NCI-H1436 (cell line): ENCODE results near the gene HPDL.
"Not testable (repeated sequence)": the region's sequence is repeated elsewhere in the genome, so short reads cannot be mapped to it uniquely, and the experiment has no call there.

ENCODE experiments used
- DNase-seq: peaks from one replicate; lab custom pipeline; 2025; lab: John Stamatoyannopoulos, UW

The HPDL gene

DNA sequence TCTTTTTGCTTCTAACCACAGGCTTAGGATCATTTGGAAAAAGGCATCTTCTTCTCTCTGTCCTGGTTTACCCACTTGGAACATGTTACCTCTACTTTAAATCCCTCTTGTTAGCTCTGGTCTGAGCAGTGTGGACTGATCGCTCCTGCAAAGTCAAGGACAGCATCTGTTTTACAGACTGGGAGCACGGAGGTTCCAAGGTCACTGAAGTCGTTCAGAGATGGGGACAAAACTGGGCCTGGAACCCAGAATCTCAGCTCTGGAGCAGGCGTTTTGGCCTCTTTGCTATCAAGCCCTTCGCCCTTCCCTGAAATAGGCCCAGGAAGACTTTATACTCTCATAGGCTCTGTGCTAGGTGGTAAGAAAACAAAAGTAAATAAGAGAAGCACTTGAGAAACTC is 24.8 kb downstream of the HPDL start:
- no peak for DNase-seq

DNA sequence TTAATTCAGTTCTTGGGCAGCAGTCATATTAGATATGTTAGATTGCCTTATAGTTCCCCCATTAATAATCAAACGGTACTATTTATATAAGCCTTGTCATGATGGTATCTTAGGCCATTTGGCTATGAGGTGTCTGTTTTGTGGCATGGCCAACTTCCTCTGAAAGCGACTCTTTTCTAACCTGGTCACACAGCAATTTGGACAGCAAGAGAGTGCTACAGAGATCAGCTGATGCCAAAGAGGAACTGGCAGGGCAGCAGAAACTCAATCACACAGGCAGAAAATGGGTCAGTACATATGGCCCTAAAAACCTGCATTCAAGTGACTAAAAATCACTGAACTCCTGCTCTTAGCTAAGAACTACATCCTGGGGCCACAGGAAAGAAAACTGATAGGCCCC is 27.0 kb downstream of the HPDL start:
- no peak for DNase-seq

DNA sequence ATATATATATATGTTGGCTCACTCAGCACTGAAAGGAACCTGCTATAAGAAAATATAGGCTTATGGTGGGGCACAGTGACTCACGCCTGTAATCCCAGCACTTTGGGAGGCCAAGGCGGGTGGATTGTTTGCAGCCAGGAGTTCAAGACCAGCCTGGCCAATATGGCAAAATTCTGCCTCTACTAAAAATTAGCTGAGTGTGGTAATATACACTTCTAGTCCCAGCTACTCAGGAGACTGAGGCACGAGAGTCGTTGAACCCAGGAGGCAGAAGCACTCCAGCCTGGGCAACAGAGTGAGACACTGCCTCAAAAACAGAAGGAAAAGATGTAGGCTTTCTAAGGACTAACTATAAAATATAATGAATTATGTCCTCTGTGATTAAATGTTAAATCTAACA is 28.1 kb downstream of the HPDL start:
- DNase-seq: no peak

DNA sequence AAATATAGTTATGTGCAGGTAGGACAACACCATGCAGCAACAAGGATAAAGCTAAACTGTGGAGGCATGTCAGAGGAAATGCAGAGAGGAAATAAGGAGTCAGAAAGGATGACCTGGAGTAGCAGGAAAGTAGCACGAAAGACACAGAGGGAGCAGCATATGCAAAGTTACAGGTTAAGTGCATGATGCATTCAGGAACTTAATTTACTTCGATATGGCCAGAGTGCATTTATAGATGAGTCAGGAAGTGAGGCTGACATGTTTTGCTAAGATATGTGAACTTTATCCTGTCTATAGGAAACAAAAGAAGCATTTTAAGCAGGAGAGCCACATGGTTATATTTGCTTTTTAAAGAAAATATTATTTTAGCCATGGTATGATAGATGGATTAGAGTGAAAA is 29.0 kb downstream of the HPDL start:
- no peak for DNase-seq

DNA sequence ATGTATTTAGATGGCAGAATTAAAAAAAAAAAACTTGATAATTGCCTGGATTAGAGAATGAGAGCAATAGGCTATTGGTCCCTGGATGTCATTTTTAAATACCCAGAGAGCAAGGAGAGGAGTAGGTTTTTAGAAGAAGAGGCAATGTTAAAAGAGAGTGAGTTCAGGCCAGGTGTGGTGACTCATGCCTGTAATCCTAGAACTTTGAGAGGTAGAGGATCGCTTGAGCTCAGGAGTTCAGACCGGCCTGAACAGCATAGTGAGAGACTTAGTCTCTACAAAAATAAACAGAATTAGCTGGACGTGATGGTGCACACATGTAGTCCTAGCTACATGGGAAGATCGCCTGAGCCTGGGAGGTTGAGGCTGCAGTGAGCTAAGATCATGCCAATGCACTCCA is 29.5 kb downstream of the HPDL start:
- no peak for DNase-seq

DNA sequence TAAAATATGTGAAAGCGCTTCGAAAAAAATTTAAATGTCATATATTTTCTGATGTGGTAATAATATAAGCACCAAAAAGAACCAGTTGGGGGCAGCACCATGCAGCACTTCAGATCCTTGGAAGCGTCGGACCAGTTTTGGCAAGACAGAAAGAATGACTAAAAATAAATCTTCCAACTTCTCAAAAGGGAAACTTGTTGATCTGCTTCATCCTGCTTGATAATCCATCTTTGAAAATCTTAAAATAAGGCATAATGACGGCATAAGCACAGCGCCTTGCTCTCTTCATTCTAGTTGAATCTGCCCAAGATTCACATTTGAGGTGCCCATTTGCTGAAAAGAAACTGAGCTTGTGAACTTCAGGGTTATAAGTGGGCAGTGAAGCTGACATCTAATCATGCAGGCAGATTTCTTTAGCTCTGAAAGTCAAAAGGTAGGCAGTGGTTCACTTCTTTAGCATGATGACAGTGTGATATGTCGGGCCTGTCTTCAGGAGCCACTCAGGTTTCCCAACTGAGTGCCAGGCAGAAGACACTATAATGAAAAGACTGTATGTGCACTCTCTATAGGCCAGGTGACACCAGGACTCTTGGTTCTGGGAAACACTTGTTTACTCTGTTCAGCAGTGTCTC is 33.3 kb downstream of the HPDL start:
- DNase-seq: peak; percentile 21

DNA sequence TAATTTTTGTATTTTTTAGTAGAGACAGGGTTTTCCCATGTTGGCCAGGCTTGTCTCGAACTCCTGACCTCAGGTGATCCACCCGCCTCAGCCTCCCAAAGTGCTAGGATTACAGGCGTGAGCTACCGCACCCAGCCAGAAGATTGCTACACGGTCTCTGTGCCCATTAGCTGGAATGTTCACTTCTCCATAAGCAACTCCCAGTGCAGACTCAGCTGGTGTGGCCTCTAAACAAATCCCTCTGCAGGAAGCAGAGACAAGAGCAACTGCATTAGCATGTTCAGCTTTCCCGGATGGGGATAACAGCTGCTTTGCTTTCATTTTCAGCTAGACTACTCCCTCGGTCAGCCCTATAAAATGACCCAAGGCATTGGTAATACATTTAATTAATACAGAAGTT is 34.3 kb downstream of the HPDL start:
- not testable (repeated sequence) for DNase-seq

DNA sequence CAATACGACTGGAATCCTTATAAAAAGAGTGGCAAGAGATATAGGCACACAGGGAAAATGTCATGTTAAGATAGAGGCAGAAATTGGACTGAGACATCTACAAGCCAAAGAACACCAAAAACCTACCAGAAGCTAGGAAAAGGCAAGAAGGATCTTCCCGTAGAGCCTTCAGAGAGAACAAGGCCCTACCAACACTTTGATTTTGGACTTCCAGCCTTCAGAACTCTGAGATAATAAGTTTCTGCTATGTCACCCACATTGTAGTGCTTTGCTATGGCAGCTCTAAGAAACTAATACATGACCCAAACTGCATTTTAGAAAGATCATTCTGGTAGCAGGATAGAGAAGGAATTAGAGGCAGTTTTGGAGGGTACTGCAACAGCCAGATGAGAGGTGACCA is 37.6 kb downstream of the HPDL start:
- DNase-seq: no peak

DNA sequence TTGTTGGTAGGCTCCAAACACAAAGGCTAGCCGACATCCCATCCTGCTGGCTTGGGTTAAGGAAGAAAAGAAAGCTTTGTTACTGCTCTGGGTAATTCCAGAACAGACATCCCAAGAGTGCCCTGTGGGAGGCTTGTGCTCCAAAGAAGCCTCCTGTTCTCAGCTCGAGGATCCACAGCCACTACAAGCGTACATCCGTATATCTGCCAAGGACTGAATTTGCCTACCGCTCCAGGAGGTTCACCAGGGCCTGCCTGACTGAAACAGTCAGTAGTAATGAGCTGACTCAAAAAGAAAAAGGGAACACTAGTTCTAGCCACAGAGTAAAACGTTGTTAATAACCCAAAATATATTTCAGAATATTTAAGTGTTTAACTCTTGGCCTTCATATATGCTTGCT is 38.4 kb downstream of the HPDL start:
- DNase-seq: no peak

DNA sequence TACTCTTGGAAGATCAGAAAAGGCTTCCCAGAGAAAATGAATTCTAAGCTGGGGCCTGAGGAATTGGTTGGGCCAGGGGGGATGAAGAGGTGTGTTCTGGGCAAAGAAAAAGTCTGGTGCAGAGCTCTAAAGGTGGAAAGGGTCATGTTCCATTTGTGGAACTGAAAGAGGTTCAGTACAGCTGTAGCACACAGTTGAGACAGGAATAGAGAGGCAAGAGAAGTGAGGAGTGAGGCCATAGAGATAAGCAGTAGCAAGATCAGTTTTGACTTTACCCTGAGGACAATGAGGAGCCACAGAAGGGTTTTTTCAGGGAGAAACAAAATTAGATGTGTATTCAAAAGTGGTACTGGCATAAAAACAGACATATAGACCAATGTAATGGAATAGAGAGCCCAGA is 43.9 kb downstream of the HPDL start:
- DNase-seq: no peak

DNA sequence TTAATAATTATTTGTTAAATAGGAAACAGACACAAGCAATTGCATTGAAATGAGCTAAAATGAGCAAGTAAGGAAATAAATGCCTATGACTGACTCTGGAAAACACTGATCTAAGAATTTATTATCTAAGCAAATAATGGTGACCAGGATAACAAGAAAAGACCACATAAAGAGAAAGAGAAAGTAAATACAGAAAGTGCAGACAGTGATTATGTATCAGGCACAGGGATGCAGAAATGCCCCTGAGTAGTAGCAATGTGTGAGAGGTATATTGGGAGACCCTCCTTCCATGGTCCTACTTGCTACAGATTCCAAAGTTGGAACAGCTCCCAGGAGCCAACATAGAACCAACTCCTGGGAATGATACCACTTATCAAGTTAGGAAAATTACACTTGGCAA is 46.9 kb downstream of the HPDL start:
- no peak for DNase-seq

DNA sequence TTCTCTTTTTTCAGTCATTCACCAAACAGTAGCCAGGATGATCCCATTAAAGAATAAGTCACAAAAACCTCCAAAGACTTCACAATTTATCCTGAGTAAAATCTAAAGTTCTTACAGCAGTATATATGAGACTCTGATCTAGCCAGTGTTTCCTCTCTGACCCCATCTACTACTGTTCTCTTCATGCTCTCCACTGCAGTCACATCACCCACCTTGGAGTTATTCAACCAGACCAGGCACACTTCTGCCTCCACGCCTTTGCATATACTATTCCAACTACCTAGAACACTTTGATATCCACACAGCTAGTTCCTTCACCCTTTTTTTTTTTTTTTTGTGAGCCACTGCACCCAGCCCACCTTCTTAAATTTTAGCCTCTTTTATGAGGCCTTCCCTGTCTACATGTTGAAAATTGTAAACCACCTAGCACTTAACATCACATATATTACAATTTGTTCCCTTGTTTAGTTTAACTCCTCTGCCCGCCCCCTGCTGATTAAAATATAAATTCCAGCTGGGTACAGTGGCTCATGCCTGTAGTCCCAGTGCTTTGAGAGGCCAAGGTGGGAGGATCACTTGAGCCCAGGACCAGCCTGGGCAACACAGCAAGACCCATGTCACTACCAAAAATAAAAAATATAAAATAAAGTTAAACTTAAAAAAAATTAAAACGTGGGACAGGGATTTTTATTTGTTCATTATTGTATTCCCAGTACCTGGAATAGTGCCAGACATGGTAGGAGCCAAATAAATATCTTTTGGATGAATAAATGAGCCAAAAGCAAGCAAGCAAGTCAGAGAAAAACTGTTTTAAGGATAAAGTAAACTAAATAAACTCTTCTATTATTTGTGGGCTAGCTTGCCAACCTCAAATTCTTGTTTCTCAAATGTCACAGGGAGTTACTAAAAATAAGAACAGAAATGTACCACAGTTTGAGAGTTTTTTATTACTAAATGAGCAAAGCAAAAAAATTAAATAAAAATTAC is 48.7 kb downstream of the HPDL start:
- DNase-seq: no peak

DNA sequence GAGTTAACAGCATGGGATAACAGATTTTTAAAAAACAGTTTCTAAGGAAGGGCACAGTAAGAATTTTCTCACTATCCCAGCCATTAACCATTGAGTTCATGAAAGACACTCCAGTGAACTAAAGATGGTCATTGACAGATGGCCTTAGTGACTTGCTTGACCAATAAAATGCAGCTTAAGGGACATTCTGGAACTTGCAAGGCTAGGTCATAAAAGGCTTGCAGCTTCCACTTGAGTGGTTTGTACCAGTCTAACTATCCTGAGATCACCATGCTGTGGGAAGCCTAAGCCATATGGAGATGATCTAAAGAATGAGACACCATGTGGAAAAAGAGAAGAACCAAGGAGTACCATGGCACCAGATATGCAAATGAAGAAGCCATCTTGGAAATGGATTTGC is 51.5 kb downstream of the HPDL start:
- DNase-seq: no peak
